SK-N-SH (cell line): ENCODE results near the gene FBXO7. TPM values are rescaled to one million over a fixed set of nuclear protein-coding genes. Genes with fewer than 3 reads are reported as not detected.

Experiments
- CTCF ChIA-PET: fragments of 300-600, 350-600 bp; formaldehyde crosslinking; extraction: SDS; loops from one replicate; lab custom pipeline; 2021; lab: Yijun Ruan, JAX
- POLR2A ChIA-PET: fragments of 350-600 bp; sonication (Branson Sonifier 250); formaldehyde crosslinking; extraction: SDS; loops from one replicate; lab custom pipeline; 2020; ENCODE audit warnings: antibody characterized with exemption, inconsistent platforms; lab: Yijun Ruan, JAX
- DNase-seq: peaks from one replicate; pipeline ENCODE4 v3.0.0; 2012
- H2AFZ ChIP-seq: fragments of 200-600 bp; sonication (generic); 2 replicates; pipeline ENCODE4 v1.8.1; 2016; ENCODE audit warnings: antibody characterized with exemption, mild to moderate bottlenecking, low read depth
- H3F3A ChIP-seq: fragments of 200-600 bp; sonication (generic); replicated peaks from 2 replicates; pipeline ENCODE3; 2016; ENCODE audit warnings: antibody characterized with exemption, mild to moderate bottlenecking; ENCODE audit not compliant: insufficient read depth
- H3K27ac ChIP-seq, 2 experiments: fragments of 200-500 bp in 1 of 2; fragments of 200-600 bp in 1 of 2; sonication (Bioruptor generic) in 1 of 2; sonication (generic), shearing (Covaris generic) in 1 of 2; 2 replicates each; pipeline versions ENCODE4 v1.5.1 to v1.6.1; 2014 to 2016; ENCODE audit warnings: low read depth in 2 of 2, inconsistent platforms in 1 of 2, low read length in 1 of 2, mild to moderate bottlenecking in 1 of 2, mixed read lengths in 1 of 2
- H3K27me3 ChIP-seq: fragments of 200-600 bp; sonication (generic), shearing (Covaris generic); 2 replicates; pipeline ENCODE4 v1.6.1; 2016; ENCODE audit warnings: mixed run types; ENCODE audit not compliant: insufficient read depth
- H3K36me3 ChIP-seq, 2 experiments: fragments of 200-500 bp in 1 of 2; fragments of 200-600 bp in 1 of 2; sonication (Bioruptor generic) in 1 of 2; sonication (generic) in 1 of 2; replicated peaks in 1 of 2; 2 replicates each; pipeline versions ENCODE3 to v1.5.1; 2014 to 2016; ENCODE audit warnings: low read length in 1 of 2, mild to moderate bottlenecking in 1 of 2; ENCODE audit not compliant: insufficient read depth in 2 of 2, control insufficient read depth in 1 of 2
- H3K4me1 ChIP-seq, 2 experiments: fragments of 200-500 bp in 1 of 2; fragments of 200-600 bp in 1 of 2; sonication (Bioruptor generic) in 1 of 2; sonication (generic), shearing (Covaris generic) in 1 of 2; 2 replicates each; pipeline versions ENCODE4 v1.5.1 to v1.6.1; 2014 to 2016; ENCODE audit warnings: low read depth in 1 of 2, low read length in 1 of 2, mixed run types in 1 of 2; ENCODE audit not compliant: insufficient read depth in 2 of 2, control insufficient read depth in 1 of 2
- H3K4me2 ChIP-seq: fragments of 200-600 bp; sonication (generic), shearing (Covaris generic); 2 replicates; pipeline ENCODE4 v1.6.1; 2017; ENCODE audit warnings: mixed run types
- H3K4me3 ChIP-seq, 2 experiments: fragments of 200-500 bp in 1 of 2; fragments of 200-600 bp in 1 of 2; sonication (Bioruptor generic) in 1 of 2; sonication (generic), shearing (Covaris generic) in 1 of 2; 2 replicates each; pipeline versions ENCODE4 v1.5.1 to v1.8.1; 2014 to 2016; ENCODE audit warnings: low read depth in 2 of 2, inconsistent platforms in 1 of 2, low read length in 1 of 2, mild to moderate bottlenecking in 1 of 2, mixed read lengths in 1 of 2, moderate library complexity in 1 of 2
- H3K79me2 ChIP-seq: fragments of 200-600 bp; sonication (generic); 2 replicates; pipeline ENCODE4 v1.8.1; 2017; ENCODE audit warnings: mild to moderate bottlenecking; ENCODE audit not compliant: insufficient read depth
- H3K9ac ChIP-seq: fragments of 200-600 bp; sonication (generic); 2 replicates; pipeline ENCODE4 v1.6.1; 2017; ENCODE audit warnings: mixed run types
- H3K9me2 ChIP-seq: fragments of 200-600 bp; sonication (generic); 2 replicates; pipeline ENCODE4 v1.6.1; 2017; ENCODE audit warnings: mixed run types
- H3K9me3 ChIP-seq: fragments of 200-600 bp; sonication (generic); 2 replicates; pipeline ENCODE4 v1.6.1; 2017; ENCODE audit warnings: mixed run types, mild to moderate bottlenecking, moderate library complexity
- H4K20me1 ChIP-seq: fragments of 200-600 bp; sonication (generic); 2 replicates; pipeline ENCODE4 v1.6.1; 2017; ENCODE audit warnings: mild to moderate bottlenecking, mixed run types; ENCODE audit not compliant: insufficient read depth
- FOSL2 ChIP-seq: IDR thresholded peaks from 2 replicates; pipeline ENCODE4 v1.4.0; 2012; ENCODE audit warnings: low read depth, mild to moderate bottlenecking, moderate library complexity, borderline replicate concordance
- GATA2 ChIP-seq: sonication (generic); formaldehyde crosslinking; IDR thresholded peaks from 2 replicates; pipeline ENCODE4 v1.5.0; 2020; ENCODE audit warnings: mild to moderate bottlenecking, missing genetic modification reagents
- MEF2A ChIP-seq: IDR thresholded peaks from 2 replicates; pipeline ENCODE4 v1.4.0; 2012; ENCODE audit warnings: low read depth, borderline replicate concordance
- MXI1 ChIP-seq: IDR thresholded peaks from 2 replicates; pipeline ENCODE4 v1.6.1; 2012; ENCODE audit warnings: mild to moderate bottlenecking, low read depth, low read length, improper control_type of control experiment
- NFIC ChIP-seq: IDR thresholded peaks from 2 replicates; pipeline ENCODE4 v1.4.0; 2012; ENCODE audit warnings: borderline replicate concordance
- NRF1 ChIP-seq: IDR thresholded peaks from 2 replicates; pipeline ENCODE4 v1.6.1; 2012; ENCODE audit warnings: low read depth, mild to moderate bottlenecking, low read length
- RCOR1 ChIP-seq: fragments of 150-350 bp; IDR thresholded peaks from 2 replicates; pipeline ENCODE4 v1.6.1; 2017; ENCODE audit warnings: antibody characterized with exemption, low read length
- RXRA ChIP-seq: IDR thresholded peaks from 2 replicates; pipeline ENCODE4 v1.4.0; 2012; ENCODE audit warnings: low read depth, mild to moderate bottlenecking, borderline replicate concordance
- SIN3A ChIP-seq: IDR thresholded peaks from 2 replicates; pipeline ENCODE4 v1.6.1; 2012; ENCODE audit warnings: low read depth, mild to moderate bottlenecking, low read length, moderate library complexity, borderline replicate concordance
- TAF1 ChIP-seq: IDR thresholded peaks from 2 replicates; pipeline ENCODE4 v1.6.1; 2012; ENCODE audit warnings: low read depth, mild to moderate bottlenecking, low read length, moderate library complexity, borderline replicate concordance
- TCF12 ChIP-seq: IDR thresholded peaks from 2 replicates; pipeline ENCODE4 v1.4.0; 2012
- WGBS: methylation state at CpG from one replicate; pipeline ENCODE4 v1.1.6; 2017; ENCODE audit warnings: low lambda C conversion rate; 5-methylcytosine and 5-hydroxymethylcytosine counted together
- polyA plus RNA-seq, 3 experiments: library from polyadenylated mRNA; depleted of rRNA; stranded (reverse); fragments of >200 nt; gene quantifications; 2 replicates each; pipeline ENCODE4 v1.2.3, GENCODE V29; 2012
- TF ChIP-seq, protein P1 (sequence below): IDR thresholded peaks from 2 replicates; pipeline ENCODE4 v1.4.0; 2012; ENCODE audit warnings: low read depth, borderline replicate concordance
- TF ChIP-seq, protein P2 (sequence below): fragments of 200-600 bp; sonication (generic); IDR thresholded peaks from 2 replicates; pipeline ENCODE4 v1.6.1; 2017; ENCODE audit warnings: antibody characterized with exemption, mild to moderate bottlenecking, moderate library complexity

The FBXO7 gene
- polyA plus RNA-seq, 1 of the 3 experiments (the other 2 are of a cell fraction) = 77.3 TPM

DNA sequence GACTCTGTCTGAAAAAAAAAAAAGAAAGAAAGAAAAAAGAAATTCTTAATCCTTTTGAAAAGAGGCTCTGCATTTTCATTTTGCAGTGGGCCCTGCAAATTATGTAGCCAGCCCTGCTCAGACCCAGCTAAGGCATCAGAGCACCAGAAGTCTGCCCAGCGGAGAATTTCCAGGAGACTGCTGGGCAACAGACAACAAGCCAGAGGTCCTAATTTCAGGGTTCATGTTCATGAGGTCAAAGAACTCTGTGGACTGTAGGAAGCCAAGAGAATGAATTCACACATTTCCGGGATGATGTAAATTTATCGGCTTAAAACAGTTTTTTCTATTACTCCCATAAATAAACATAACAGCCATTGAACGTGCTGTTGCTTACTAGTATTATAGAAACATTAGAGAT, 47.7 kb upstream of the FBXO7 start:
- Histone ChIP-seq H3K9me3 (no peaks in the 10 kb centered on the region), H4K20me1 (no peaks in the 10 kb centered on the region), H3K9me2 (no peaks in the 10 kb centered on the region), H2AFZ (no peak overlapping the region), H3K4me2 (no peak overlapping the region), H3K4me1 (no peaks in the 10 kb centered on the region)
- CTCF ChIA-PET = no interaction called here
- TF ChIP-seq GATA2 (CRISPR knock-in tag) = no peak
- TF ChIP-seq, all 33 proteins: peak for 0
- POLR2A ChIA-PET = no interaction called here
- WGBS = 73% methylated on average over 4 of the region's 4 CpGs
- H3K36me3 ChIP-seq = no peaks in the 10 kb centered on the region
- DNase-seq = no peak
- H3K9ac ChIP-seq = no peak overlapping the region
- H3K27me3 ChIP-seq = no peaks in the 10 kb centered on the region
- no peaks in the 10 kb centered on the region for H3K79me2 ChIP-seq
- H3F3A ChIP-seq = no peaks in the 10 kb centered on the region
- no peak overlapping the region for H3K27ac ChIP-seq
- H3K4me3 ChIP-seq = no peak overlapping the region

DNA sequence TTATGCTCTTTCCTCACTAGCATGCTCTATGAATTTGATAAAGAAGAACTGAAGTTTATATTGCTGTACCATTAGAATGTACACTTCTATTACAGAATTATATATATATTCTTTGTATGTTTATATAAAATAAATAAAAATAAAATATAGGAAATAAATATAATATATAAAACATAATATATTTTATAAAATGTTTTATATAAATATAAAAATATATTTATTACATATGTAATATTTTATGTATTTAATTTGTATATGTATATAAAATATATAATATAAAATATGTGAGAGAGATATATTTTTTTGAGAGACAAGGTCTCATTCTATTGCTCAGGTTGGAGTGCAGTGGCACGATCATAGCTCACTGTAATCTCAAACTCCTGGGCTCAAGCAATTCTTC, 44.3 kb upstream of the FBXO7 start:
- no peak for DNase-seq
- TF ChIP-seq RXRA (no peak), TCF12 (no peak), NRF1 (no peak), TAF1 (no peak), MEF2A (no peak), MXI1 (no peak), NFIC (no peak), SIN3A (no peak), FOSL2 (no peak), RCOR1 (no peak)
- TF ChIP-seq, protein P1, sequence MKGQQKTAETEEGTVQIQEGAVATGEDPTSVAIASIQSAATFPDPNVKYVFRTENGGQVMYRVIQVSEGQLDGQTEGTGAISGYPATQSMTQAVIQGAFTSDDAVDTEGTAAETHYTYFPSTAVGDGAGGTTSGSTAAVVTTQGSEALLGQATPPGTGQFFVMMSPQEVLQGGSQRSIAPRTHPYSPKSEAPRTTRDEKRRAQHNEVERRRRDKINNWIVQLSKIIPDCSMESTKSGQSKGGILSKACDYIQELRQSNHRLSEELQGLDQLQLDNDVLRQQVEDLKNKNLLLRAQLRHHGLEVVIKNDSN = no peak
- TF ChIP-seq, protein P2, sequence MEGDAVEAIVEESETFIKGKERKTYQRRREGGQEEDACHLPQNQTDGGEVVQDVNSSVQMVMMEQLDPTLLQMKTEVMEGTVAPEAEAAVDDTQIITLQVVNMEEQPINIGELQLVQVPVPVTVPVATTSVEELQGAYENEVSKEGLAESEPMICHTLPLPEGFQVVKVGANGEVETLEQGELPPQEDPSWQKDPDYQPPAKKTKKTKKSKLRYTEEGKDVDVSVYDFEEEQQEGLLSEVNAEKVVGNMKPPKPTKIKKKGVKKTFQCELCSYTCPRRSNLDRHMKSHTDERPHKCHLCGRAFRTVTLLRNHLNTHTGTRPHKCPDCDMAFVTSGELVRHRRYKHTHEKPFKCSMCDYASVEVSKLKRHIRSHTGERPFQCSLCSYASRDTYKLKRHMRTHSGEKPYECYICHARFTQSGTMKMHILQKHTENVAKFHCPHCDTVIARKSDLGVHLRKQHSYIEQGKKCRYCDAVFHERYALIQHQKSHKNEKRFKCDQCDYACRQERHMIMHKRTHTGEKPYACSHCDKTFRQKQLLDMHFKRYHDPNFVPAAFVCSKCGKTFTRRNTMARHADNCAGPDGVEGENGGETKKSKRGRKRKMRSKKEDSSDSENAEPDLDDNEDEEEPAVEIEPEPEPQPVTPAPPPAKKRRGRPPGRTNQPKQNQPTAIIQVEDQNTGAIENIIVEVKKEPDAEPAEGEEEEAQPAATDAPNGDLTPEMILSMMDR = no peak
- H3K9ac ChIP-seq = no peak overlapping the region
- WGBS = 33% methylated on average over 1 of the region's 1 CpG
- no peak overlapping the region for H2AFZ ChIP-seq
- POLR2A ChIA-PET = no interaction called here
- no peak overlapping the region for H3K4me2 ChIP-seq
- CTCF ChIA-PET = no interaction called here
- no peak overlapping the region for H3K27ac ChIP-seq
- H3K9me3 ChIP-seq = no peaks in the 10 kb centered on the region
- H3K36me3 ChIP-seq = no peaks in the 10 kb centered on the region
- H4K20me1 ChIP-seq = no peaks in the 10 kb centered on the region
- H3K4me1 ChIP-seq = no peaks in the 10 kb centered on the region
- no peak overlapping the region for H3K4me3 ChIP-seq
- H3K79me2 ChIP-seq = no peaks in the 10 kb centered on the region
- no peaks in the 10 kb centered on the region for H3K9me2 ChIP-seq
- no peaks in the 10 kb centered on the region for H3K27me3 ChIP-seq
- no peaks in the 10 kb centered on the region for H3F3A ChIP-seq
